Fibroblast of lung (primary cell): ENCODE measurements around the gene MBD6.

Experiments
- CTCF ChIP-seq, 2 donors: IDR thresholded peaks in 1 of 2; conservative IDR thresholded peaks in 1 of 2; 1 replicate in 1 of 2; 2 replicates in 1 of 2; pipeline ENCODE4 v1.5.1; 2011 to 2012; ENCODE audit warnings: low read length in 2 of 2, control low read depth in 1 of 2, inconsistent platforms in 1 of 2, low read depth in 1 of 2, mild to moderate bottlenecking in 1 of 2
- EZH2 ChIP-seq: IDR thresholded peaks from 2 replicates; pipeline ENCODE4 v1.5.1; 2012; ENCODE audit warnings: low read length, control low read depth, mild to moderate bottlenecking; ENCODE audit errors: missing control alignments

- no peak for TF ChIP-seq EZH2
- no peak for TF ChIP-seq CTCF (conservative IDR thresholded peaks at IDR 0.05 in 1 of 2, IDR thresholded peaks at IDR 0.05 in 1 of 2; ENCODE audit: low read depth in 1 of 2, low read length in 2 of 2)
These were observed 43.6 kb upstream of the MBD6 start for GRCh38 chr12:57479043-57479375.
